ENCODE measurements around the gene BABAM1. TPM values are rescaled to one million over a fixed set of nuclear protein-coding genes. Genes with fewer than 3 reads are reported as not detected.
A peak's percentile ranks its signal among the peaks of the same experiment; 100 is the strongest.

The BABAM1 gene
- total and polyA plus RNA-seq, 9 of the 15 experiments (the other 6 are each of a cell fraction or from before 2014, with no cell fraction given): 14.7 to 160 (median 113) TPM

- peak; percentile 81 to 98 (median 97) for TF ChIP-seq YY1 (IDR thresholded peaks at IDR 0.05; ENCODE audit: borderline replicate concordance in 1 of 3, control insufficient read depth in 1 of 3, extremely low read depth in 1 of 3, insufficient read depth in 3 of 3, insufficient read length in 1 of 3, insufficient replicate concordance in 2 of 3, low read depth in 1 of 3, low read length in 2 of 3)
- no peak for TF ChIP-seq MAFF (IDR thresholded peaks at IDR 0.05; ENCODE audit: low read length)
- TF ChIP-seq FOXA3 (CRISPR knock-in tag; conservative IDR thresholded peaks at IDR 0.05 in 1 of 2, IDR thresholded peaks at IDR 0.05 in 1 of 2): no peak
- TF ChIP-seq C11orf30 (IDR thresholded peaks at IDR 0.05; ENCODE audit: low read depth): peak; percentile 98
- no peak for TF ChIP-seq CHD4 (IDR thresholded peaks at IDR 0.05; ENCODE audit: insufficient read depth, insufficient replicate concordance, low read depth, low read length, poor library complexity, severe bottlenecking)
- TF ChIP-seq FOXJ3 (CRISPR knock-in tag; IDR thresholded peaks at IDR 0.05): no peak
- TF ChIP-seq ZNF780A (CRISPR knock-in tag; IDR thresholded peaks at IDR 0.05): no peak
- TF ChIP-seq ZNF551 (CRISPR knock-in tag; IDR thresholded peaks at IDR 0.05): no peak
- no peak for TF ChIP-seq SFPQ (IDR thresholded peaks at IDR 0.05; ENCODE audit: low read depth, low read length)
- TF ChIP-seq SMARCA4 (IDR thresholded peaks at IDR 0.05): no peak
- TF ChIP-seq CHD2 (IDR thresholded peaks at IDR 0.05; ENCODE audit: low read depth, low read length): peak; percentile 87
- peak; percentile 98 for TF ChIP-seq MBD2 (IDR thresholded peaks at IDR 0.05; ENCODE audit: borderline replicate concordance, low read depth)
- TF ChIP-seq HNRNPUL1 (IDR thresholded peaks at IDR 0.05; ENCODE audit: low read length): no peak
- TF ChIP-seq THRAP3 (IDR thresholded peaks at IDR 0.05; ENCODE audit: borderline replicate concordance): no peak
- no peak for TF ChIP-seq ZKSCAN1 (IDR thresholded peaks at IDR 0.05; ENCODE audit: low read depth, low read length)
- TF ChIP-seq KAT7 (CRISPR knock-in tag; IDR thresholded peaks at IDR 0.05; ENCODE audit: borderline replicate concordance): no peak
- TF ChIP-seq HDAC1 (IDR thresholded peaks at IDR 0.05): peak in 1 of 2 experiments; percentile 73; a peak in 2 of 4 replicates
- TF ChIP-seq ZFP36 (IDR thresholded peaks at IDR 0.05; ENCODE audit: low read depth, low read length, partially characterized antibody): no peak
- TF ChIP-seq TAF1 (IDR thresholded peaks at IDR 0.05; ENCODE audit: control insufficient read depth, extremely low read depth, insufficient read depth, low read length, severe bottlenecking): peak; percentile 97
- TF ChIP-seq CBFB (CRISPR knock-in tag; IDR thresholded peaks at IDR 0.05): no peak
- no peak for TF ChIP-seq ZSCAN32 (CRISPR knock-in tag; IDR thresholded peaks at IDR 0.05)
- TF ChIP-seq CREBBP (IDR thresholded peaks at IDR 0.05; ENCODE audit: low read depth, low read length): no peak
- TF ChIP-seq RBM39 (optimal IDR thresholded peaks at IDR 0.05; ENCODE audit: low read depth, low read length): no peak
- TF ChIP-seq ZNF639 (CRISPR knock-in tag; conservative IDR thresholded peaks at IDR 0.05 in 1 of 2, IDR thresholded peaks at IDR 0.05 in 1 of 2): peak in 1 of 2 experiments; percentile 99; a peak in 2 of 4 replicates
- TF ChIP-seq TBP (optimal IDR thresholded peaks at IDR 0.05; ENCODE audit: low read depth, low read length): peak; percentile 81
These were observed at the start of gene BABAM1 (continued) for GRCh38 chr19:17266975-17267788.

Data from K562 (cell line).